ENCODE data around the gene MARF1.

- no peak for TF ChIP-seq CTCF (IDR thresholded peaks at IDR 0.05)
- no peak for TF ChIP-seq POLR2A (IDR thresholded peaks at IDR 0.05)
Measured at GRCh38 chr16:15672514-15673167, 29.7 kb upstream of the MARF1 start.

All from thyroid gland (tissue), 4 donors.